ENCODE data around the gene CSRNP2.

Gene CSRNP2

GRCh38 chr12:51086933-51087332 is 3.5 kb upstream of the CSRNP2 start:
- no peak overlapping the region for H3K4me2 ChIP-seq (ENCODE audit: low read length)
- H3K9ac ChIP-seq (ENCODE audit: low read length), result no peak overlapping the region
- no peak overlapping the region for H3K27ac ChIP-seq (ENCODE audit: low read length)
- peaks cover 10% of the 10 kb centered on the region for H3K79me2 ChIP-seq (ENCODE audit: low read length)
- peaks cover 14% of the 10 kb centered on the region for H3K36me3 ChIP-seq (replicated peaks; ENCODE audit: low read depth, low read length)
- no peak overlapping the region for H3K4me3 ChIP-seq (ENCODE audit: low read length)
- no peaks in the 10 kb centered on the region for H3K27me3 ChIP-seq (ENCODE audit: low read depth, low read length)
- peaks cover 23% of the 10 kb centered on the region for H3K4me1 ChIP-seq (ENCODE audit: low read length)
- H3K9me3 ChIP-seq (ENCODE audit: insufficient read depth, low read length), result no peaks in the 10 kb centered on the region
- no peak for TF ChIP-seq CTCF (IDR thresholded peaks at IDR 0.05; ENCODE audit: low read depth, low read length)
- TF ChIP-seq EZH2phosphoT487 (IDR thresholded peaks at IDR 0.05; ENCODE audit: low read depth), result no peak
- H4K20me1 ChIP-seq (ENCODE audit: insufficient read depth, low read length), result no peaks in the 10 kb centered on the region
- no peak overlapping the region for H2AFZ ChIP-seq (ENCODE audit: low read depth, low read length)

GRCh38 chr12:51085757-51086156 is 2.4 kb upstream of the CSRNP2 start:
- Histone ChIP-seq H3K79me2 (ENCODE audit: low read length) (peaks cover 12% of the 10 kb centered on the region), H2AFZ (ENCODE audit: low read depth, low read length) (no peak overlapping the region), H3K27me3 (ENCODE audit: low read depth, low read length) (no peaks in the 10 kb centered on the region), H3K4me1 (ENCODE audit: low read length) (peaks cover 25% of the 10 kb centered on the region), H3K4me2 (ENCODE audit: low read length) (no peak overlapping the region), H3K9ac (ENCODE audit: low read length) (no peak overlapping the region), H3K36me3 (replicated peaks; ENCODE audit: low read depth, low read length) (peaks cover 8% of the 10 kb centered on the region), H3K9me3 (ENCODE audit: insufficient read depth, low read length) (no peaks in the 10 kb centered on the region), H4K20me1 (ENCODE audit: insufficient read depth, low read length) (no peaks in the 10 kb centered on the region), H3K27ac (ENCODE audit: low read length) (no peak overlapping the region), H3K4me3 (ENCODE audit: low read length) (no peak overlapping the region)
- TF ChIP-seq CTCF (IDR thresholded peaks at IDR 0.05; ENCODE audit: low read depth, low read length), result no peak
- no peak for TF ChIP-seq EZH2phosphoT487 (IDR thresholded peaks at IDR 0.05; ENCODE audit: low read depth)

DNA sequence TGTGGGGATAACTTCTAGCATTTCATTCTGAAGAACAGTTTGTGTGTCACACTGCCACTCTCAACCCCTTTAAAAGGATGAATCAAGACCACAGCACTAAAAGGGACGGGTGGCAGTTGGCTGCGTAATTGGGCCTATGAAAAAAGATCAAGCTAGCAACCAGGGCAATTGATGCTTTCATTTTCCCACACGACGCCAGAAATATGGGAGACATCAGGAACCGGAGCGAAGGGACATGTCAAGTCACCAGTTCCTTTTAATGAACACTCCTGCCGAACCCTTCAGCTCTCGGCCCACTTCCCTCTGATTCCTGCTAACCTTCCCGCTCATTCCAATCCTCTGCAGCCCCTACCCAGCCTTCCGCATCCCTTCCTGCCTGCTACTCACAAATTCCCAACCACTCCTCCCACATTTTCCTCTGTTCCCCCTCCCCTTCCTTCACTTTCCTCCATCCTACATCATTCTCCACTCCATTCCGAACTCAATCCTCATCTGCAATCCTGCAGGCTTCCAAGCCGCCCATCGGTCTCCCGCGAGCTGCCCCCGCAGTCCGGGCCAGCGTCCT is 753 bp downstream of the CSRNP2 start:
- Histone ChIP-seq H3K9me3 (ENCODE audit: insufficient read depth, low read length) (no peaks in the 10 kb centered on the region), H3K4me1 (ENCODE audit: low read length) (peaks cover 13% of the 10 kb centered on the region), H3K4me2 (ENCODE audit: low read length) (peak overlapping the region; percentile 99), H3K9ac (ENCODE audit: low read length) (peak overlapping the region; percentile 85), H3K27me3 (ENCODE audit: low read depth, low read length) (no peaks in the 10 kb centered on the region), H3K36me3 (replicated peaks; ENCODE audit: low read depth, low read length) (peaks cover 5% of the 10 kb centered on the region), H3K79me2 (ENCODE audit: low read length) (peaks cover 15% of the 10 kb centered on the region), H4K20me1 (ENCODE audit: insufficient read depth, low read length) (no peaks in the 10 kb centered on the region), H3K27ac (ENCODE audit: low read length) (no peak overlapping the region), H2AFZ (ENCODE audit: low read depth, low read length) (peak overlapping the region; percentile 63; the same call in 1 of the 2 replicates), H3K4me3 (ENCODE audit: low read length) (peak overlapping the region; percentile 95)
- no peak for TF ChIP-seq CTCF (IDR thresholded peaks at IDR 0.05; ENCODE audit: low read depth, low read length)
- TF ChIP-seq EZH2phosphoT487 (IDR thresholded peaks at IDR 0.05; ENCODE audit: low read depth), result no peak

GRCh38 chr12:51081421-51081820 is 2.0 kb downstream of the CSRNP2 start:
- Histone ChIP-seq H4K20me1 (ENCODE audit: insufficient read depth, low read length) (no peaks in the 10 kb centered on the region), H3K4me3 (ENCODE audit: low read length) (no peak overlapping the region), H3K27me3 (ENCODE audit: low read depth, low read length) (no peaks in the 10 kb centered on the region), H3K36me3 (replicated peaks; ENCODE audit: low read depth, low read length) (no peaks in the 10 kb centered on the region), H3K9me3 (ENCODE audit: insufficient read depth, low read length) (no peaks in the 10 kb centered on the region), H3K4me1 (ENCODE audit: low read length) (peaks cover 9% of the 10 kb centered on the region), H3K4me2 (ENCODE audit: low read length) (no peak overlapping the region), H3K79me2 (ENCODE audit: low read length) (peaks cover 15% of the 10 kb centered on the region), H3K9ac (ENCODE audit: low read length) (no peak overlapping the region), H3K27ac (ENCODE audit: low read length) (no peak overlapping the region), H2AFZ (ENCODE audit: low read depth, low read length) (no peak overlapping the region)
- TF ChIP-seq CTCF (IDR thresholded peaks at IDR 0.05; ENCODE audit: low read depth, low read length), result no peak
- TF ChIP-seq EZH2phosphoT487 (IDR thresholded peaks at IDR 0.05; ENCODE audit: low read depth), result no peak

Data from OCI-LY3 (cell line).